UCSD-AML1 (cell line): Measurements from ENCODE around the gene SIRT6.
A peak's percentile ranks its signal among the peaks of the same experiment; 100 is the strongest.
"Not testable (repeated sequence)": the region's sequence is repeated elsewhere in the genome, so short reads cannot be mapped to it uniquely, and the experiment has no call there.

ENCODE experiments used
- DNase-seq: peaks from one replicate; lab custom pipeline; 2025; ENCODE audit not compliant: unreplicated experiment; lab: John Stamatoyannopoulos, UW

Gene SIRT6

DNA sequence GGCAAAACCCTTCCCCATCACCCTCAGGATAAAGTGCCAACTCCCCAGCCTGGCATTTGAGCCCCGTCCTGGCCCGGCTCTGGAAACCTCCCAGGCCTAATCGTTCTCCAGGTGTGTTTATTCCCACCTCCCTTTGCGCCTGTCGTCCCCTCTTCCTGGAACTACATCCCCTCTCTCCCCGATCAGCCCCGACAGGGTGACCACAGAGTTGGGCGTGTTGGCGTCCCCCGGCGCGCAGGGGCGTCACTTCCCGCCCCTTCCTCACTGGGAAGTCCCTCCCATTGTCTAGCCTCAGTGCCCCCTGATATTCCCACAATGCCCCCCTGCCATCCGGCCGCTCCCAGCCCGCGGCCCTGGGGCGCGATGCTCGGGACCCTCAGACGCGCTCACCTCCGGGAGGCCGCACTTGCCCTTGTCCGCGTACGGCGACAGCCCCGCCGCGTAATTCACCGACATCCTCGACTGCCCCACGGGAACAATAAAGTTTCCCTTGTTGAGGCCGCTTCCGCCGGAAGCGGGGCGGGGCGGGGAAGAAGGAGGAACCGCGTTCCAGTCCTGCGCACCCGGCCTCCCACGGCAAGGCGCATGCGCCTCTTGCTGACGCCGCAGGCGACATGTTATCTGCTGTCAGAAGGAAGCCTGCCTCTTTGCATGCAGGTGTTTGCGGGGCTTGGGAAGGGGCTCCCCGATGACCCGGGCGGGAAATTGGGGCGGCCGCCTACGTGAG, at the start of gene SIRT6, which contains the start of gene ANKRD24:
Gene SIRT6 (minus strand): TSS at position 480 of the 727 bp plus-strand sequence. CDS start 24 bp downstream, at position 456.
Gene ANKRD24 (plus strand): TSS at position 606 of the 727 bp plus-strand sequence. CDS start 3,737 bp downstream, outside the sequence.
- DNase-seq: peak; percentile 96

DNA sequence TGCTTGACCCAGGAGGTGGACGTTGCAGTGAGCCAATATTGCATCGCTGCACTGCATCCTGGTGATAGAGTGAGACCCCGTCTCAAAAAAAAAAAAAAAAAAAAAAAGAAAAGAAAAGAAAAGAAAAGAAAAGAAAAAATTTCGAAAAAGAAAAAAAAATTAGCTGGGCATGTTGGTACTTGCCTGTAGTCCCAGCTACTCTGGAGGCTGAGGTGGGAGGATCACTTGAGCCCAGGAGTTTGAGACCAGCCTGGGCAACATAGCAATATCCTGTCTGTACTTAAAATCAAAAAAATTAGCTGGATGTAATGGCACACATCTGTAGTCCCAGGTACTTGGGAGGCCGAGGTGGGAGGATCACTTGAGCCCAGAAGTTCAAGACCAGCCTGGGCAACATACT, 49.8 kb upstream of the SIRT6 start:
- not testable (repeated sequence) for DNase-seq

DNA sequence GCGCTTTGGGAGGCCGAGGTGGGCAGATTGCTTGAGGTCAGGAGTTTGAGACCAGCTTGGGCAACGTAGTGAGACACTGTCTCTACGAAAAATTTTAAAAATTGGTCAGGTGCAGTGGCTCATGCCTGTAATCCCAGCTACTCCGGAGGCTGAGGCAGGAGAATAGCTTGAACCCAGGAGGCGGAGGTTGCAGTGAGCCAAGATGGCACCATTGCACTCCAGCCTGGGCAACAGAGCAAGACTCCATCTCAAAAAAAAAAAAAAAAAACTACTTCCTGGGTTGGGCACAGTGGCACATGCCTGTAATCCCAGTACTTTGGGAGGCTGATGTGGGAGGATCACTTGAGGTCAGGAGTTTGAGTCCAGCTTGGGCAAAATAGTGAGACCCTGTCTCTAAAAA, 49.2 kb upstream of the SIRT6 start:
- DNase-seq: not testable (repeated sequence)

DNA sequence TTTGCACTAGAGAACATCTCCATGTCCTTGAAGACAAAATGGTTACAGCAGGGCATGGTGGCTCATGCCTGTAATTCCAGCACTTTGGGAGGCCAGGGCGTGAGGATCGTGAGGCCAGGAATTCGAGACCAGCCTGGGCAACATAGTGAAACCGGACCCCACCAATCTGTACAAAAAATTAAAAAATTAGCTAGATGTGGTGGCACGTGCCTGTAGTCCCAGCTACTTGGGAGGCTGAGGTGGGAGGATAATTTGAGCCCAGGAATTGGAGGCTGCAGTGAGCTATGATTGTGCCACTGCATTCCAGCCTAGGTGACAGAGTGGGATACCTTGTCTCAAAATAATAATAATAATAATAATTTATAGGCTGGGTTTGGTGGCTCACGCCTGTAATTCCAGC, 47.9 kb upstream of the SIRT6 start:
- not testable (repeated sequence) for DNase-seq

DNA sequence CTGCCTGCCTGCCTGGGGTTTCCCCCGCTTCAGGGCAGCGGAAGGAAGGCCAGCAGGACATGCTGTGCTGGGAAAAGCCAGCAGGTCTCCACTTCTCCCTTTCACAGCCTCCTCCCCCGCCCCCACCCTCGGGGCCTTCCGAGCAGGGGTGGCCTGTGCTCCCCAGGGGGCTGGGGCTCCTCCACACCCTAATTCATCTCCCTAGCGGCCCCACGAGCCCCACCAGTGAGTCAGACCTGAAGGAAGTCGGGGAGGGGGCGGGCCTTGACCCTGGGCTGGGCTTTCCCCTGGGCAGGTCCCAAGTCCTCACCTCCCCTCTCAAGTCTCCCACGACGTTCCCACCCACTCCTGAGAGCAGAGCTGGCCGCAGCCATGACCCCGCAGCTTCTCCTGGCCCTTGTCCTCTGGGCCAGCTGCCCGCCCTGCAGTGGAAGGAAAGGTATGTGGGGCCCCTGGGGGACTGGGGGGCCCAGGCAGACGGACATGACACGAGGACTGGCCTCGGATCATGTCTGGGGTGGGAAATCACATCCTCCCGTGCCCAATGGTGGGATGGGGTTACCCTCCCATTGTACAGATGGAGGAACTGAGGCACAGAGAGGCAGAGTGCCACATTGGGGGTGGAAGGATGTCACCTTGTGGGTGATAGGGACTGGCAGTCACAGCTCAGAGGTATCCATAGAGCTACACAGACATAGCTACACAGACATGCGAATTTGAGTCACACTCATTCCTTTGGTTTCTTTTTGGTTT, 47.0 kb upstream of the SIRT6 start, which contains the start of gene EBI3:
Gene EBI3 (plus strand): TSS at position 345 of the 753 bp plus-strand sequence. CDS start 28 bp downstream, at position 373.
- peak; percentile 62 for DNase-seq

DNA sequence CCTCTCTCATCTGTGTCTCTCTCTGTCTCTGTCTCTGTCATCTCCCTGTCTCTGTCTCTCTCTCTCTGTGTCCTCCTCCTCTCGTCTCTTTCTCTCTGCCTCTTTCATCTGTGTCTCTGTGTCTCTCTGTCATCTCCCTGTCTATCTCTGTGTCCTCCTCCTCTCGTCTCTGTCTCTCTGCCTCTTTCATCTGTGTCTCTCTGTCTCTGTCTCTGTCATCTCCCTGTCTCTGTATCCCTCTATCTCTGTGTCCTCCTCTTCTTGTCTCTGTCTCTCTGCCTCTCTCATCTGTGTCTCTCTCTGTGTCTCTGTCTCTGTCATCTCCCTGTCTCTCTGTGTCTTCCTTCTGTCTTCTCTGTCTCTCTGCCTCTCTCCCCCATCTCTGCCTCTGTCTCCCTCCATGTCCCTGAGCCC, 46.4 kb upstream of the SIRT6 start:
- no peak for DNase-seq

DNA sequence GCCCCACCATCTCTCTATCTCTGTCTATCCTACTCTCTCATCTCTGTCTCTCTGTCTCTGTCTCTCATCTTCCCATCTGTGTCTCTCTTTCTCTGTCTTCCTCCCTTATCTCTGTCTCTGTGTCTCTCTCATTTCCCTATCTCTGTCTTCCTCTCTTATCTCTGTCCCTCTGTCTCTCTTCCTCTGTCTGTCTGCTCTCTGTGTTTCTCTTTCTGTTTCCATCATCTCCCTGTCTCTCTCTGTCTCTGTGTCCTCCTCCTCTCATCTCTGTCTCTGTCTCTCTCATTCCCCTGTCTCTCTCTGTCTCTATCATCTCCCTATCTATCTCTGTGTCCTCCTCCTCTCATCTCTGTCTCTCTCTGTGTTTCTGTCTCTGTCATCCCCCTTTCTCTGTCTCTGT, 45.4 kb upstream of the SIRT6 start:
- DNase-seq: no peak

DNA sequence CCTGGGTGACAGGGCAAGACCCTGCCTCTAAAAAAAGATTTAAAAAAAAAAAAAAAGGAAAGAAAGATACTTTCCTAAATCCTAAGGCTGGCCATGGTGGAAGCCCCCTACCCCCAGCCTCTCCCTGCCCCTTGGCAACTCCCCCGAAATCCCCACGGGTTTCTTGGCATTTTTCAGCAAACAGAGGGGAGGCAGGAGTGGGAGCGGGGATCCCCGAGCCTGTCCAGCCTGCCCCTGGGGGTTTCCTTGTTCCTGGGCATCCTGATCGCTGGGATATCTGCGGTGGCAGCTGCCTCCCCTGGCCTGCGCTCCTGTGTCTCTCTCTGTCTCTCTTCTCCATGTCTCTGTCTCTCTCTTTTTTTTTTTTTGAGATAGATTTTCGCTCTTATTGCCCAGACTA, 43.5 kb upstream of the SIRT6 start:
- DNase-seq: no peak

DNA sequence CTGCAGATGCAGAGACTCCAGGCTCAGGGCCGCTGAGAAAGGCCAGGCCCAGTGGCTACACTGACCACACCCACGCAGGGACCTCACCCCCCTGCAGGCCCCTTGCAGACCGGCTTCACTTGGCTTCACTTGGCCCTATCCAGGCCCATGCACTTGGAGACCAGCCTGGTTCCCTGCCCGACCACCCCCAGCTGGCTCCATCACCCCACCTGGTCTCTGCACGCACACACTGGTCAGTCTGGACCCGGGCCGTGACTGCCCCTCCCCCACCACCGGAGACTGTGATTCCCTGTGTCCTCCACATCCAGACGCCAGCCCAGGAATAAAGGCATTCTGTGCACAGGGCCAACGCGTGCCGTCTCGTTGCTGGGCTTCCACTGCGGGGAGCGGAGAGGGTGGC, 42.1 kb upstream of the SIRT6 start:
- DNase-seq: no peak

DNA sequence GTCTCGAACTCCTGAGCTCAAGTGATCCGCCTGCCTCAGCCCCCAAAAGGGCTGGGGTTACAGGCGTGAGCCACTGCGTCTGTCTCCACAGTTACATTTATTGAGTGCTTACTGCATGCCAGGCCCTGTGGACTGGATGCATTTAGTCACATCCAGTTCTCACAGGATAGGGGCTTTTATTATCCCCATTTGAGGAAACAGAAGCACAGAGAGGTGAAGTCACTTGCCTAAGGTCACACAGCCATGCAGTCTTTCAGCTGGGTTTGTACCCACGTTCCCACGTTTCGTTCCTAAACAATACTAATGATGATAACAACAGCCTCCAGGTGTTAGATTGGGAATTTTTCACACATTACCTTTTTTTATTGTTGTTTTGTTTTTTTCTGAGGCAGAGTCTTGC, 37.8 kb upstream of the SIRT6 start:
- DNase-seq: no peak

DNA sequence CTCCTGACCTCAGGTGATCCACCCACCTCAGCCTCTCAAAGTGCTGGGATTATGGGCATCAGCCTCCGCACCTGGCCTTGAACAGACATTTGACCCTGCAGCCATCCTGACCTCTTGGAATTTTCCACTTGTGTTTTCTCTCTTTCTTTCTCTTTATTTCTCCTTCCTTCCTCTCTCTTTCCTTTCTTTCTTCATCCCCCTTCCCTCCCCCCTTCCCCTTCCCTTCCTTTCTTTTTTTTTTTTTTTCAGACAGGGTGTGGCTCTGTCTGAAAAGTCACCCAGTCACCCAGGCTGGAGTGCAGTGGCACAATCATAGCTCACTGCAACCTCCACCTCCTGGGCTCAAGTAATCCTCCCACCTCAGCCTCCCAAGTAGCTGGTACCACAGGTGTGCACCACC, 36.2 kb upstream of the SIRT6 start:
- not testable (repeated sequence) for DNase-seq

DNA sequence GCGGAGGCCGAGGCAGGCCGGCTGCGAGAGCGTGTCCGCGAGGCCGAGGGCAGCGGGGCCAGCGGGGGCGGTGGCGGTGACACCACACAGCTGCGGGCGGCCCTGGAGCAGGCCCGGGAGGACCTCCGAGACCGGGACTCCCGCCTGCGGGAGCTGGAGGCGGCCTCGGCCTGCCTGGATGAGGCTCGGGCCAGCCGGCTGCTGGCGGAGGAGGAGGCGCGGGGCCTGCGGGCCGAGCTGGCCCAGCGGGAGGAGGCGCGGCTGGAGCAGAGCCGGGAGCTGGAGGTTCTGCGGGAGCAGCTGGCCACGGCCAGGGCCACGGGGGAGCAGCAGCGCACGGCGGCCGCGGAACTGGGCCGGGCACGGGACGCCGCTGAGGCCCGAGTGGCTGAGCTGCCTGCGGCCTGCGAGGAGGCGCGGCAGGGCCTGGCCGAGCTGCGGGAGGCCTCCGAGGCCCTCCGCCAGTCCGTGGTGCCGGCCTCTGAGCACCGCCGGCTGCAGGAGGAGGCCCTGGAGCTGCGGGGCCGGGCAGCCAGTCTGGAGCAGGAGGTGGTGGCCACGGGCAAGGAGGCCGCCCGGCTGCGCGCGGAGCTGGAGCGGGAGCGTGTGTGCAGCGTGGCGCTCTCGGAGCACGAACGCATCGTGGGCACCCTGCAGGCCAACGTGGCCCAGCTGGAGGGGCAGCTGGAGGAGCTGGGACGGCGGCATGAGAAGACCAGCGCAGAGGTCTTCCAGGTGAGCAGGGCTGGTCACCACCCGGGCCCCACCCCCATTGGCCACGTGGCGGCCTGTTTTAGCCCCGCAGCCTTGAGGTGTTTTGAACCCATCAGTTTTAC, 35.3 kb upstream of the SIRT6 start:
- no peak for DNase-seq

DNA sequence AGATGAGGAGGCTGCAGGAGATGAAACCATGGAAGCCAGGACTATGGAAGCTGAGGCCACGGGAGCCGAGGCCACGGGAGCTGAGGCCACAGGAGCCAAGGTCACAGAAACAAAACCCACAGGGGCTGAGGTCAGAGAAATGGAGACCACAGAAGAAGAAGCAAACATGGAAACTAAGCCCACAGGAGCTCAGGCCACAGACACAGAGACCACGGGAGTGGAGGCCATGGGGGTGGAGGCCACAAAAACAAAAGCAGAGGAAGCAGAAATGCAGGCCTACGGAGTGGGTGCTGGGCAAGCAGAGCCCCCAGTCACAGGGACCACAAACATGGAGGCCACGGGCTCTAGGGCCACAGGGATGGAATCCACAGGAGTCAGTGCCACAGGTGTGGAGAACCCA, 34.5 kb upstream of the SIRT6 start:
- no peak for DNase-seq

DNA sequence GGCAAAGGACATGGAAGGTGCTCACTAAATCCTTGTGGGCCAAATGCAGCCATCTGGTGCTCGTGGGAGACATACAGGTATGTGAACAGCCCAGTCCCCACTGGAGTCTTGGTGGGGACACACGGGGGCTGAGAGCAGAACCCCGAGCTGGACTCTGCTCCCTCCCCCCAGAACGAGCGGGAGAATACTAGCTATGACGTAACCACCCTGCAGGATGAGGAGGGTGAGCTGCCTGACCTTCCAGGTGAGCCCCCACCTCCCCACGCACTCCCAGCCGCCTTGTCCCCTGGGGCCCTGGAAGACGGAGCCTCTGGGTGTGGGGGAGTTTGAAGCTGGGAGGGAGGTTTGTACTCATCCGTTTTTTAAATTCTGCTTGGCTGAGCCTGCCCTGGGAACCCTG, 33.4 kb upstream of the SIRT6 start:
- DNase-seq: no peak

DNA sequence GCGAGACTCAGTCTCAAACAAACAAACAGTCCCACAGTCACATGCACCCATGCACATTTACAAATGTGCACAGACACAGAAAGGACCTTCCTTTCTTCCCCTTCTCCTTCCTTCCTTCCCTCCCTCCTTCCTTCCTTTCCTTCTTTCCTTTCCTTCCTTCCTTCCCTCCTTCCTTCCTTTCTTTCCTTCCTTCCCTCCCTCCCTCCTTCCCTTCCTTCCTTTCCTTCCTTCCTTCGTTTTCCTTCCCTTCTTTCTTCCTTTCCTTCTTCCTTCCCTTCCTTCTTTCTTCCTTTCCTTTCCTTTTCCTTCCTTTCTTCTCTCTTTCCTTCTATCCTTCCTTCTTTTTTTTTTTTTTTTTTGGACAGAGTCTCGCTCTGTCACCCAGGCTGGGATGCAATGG, 30.8 kb upstream of the SIRT6 start:
- DNase-seq: no peak

DNA sequence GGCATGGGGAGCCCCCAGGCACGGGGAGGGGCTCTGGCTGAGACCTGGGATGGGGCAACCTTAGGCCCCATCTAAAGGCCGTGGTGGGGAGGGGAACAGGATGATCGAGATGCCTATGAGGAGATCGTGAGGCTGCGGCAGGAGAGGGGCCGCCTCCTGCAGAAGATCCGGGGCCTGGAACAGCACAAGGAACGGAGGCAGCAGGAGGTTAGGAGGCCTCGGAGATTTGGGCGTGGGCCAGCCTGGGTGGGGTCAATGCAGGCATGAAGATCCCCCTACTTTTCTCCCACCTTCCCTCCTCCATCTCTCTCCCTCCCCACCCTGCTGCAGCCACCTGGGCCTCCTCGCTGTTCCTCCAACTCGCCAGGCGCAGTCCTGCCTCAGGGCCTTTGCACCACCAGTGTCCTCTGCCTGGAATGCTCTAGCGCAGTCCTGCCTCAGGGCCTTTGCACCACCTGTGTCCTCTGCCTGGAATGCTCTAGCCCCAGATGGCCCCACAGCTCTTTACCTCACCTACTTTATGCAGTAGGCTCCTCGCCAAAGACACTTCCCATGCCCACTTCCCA, 27.9 kb upstream of the SIRT6 start:
- DNase-seq: no peak

DNA sequence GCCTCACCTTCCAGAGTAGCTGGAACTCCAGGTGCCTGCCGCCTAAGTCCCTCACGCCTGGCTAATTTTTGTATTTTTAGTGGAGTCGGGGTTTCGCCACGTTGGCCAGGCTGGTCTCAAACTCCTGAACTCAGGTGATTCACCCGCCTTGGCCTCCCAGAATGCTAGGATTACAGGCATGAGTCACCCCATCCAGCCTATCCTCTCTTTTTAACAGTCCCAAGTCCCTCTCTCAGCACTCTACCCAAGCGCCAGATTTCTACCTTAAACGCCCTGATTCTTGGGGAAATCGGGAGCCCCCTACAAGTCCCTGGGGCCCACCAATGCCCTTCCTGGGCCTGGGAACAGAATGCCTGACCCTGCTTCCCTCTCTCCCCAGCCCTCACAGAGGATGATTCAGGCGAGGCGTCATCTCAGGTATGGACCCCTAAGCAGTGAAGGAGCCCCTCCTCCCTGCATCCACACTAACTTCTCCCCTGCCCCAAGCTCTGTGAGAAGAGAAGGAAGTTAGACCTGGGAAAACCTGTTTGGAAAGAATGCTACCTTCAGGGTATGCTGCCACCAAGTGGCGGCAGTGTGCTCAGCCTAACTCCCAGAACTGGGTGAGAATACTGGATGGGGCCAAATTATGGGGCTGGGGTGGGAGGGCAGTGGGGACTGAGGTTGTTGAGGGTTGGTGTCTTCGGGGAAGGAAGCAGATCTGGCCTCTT, 26.2 kb upstream of the SIRT6 start:
- DNase-seq: peak; percentile 25

DNA sequence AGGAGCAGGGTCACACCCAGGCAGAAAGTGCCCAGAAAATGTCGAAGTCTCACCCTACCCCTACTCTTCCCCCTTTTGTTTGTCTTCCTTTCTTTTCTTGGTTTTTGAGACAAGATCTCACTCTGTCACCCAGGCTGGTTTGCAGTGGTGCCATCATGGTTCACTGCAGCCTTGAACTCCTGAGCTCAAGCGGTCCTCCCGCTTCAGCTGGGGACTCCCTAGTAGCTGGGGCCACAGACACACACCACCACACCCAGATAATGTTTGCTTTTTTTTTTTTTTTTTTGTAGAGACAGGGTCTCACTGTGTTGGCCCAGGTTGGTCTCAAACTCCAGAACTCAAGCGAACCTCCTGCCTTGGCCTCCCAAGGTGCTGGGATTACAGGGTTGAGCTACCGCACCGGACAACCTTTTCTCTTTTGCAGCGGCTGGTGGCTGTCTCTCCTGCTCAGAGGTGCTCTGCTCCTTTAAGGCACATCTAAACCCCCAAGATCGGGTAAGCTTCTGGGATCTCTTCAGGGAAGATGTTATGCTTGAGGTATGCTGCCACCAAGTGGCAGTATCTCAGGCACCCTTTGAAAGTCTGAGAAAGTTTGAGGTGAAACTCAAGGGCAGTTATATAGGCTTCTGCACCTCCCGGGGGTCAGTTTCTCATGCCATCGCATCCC, 24.6 kb upstream of the SIRT6 start:
- DNase-seq: no peak

DNA sequence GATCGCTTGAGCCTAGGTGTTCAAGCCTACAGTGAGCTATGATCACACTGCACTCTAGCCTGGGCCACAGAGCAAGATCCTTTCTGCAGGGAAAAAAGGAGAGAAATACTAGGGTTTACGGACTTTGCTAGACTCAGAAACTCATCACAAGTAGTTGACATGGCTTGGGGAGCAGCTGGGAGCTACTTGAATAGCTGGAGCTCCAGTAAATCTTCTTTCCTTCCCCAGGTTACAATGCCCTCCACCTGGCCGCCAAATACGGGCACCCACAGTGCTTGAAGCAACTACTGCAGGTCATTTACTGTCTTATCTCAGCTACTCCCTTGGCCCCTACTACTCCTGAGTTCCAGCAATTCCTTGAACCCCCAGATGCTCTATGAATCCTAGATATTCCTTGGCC, 19.4 kb upstream of the SIRT6 start:
- no peak for DNase-seq
